Stimulated activated CD4-positive, alpha-beta T cell treated with anti-CD3 and anti-CD28 coated beads, Interleukin-1b, Interleukin-23, amount 100 ng/mL, for 4 hours (primary cell): ENCODE data around the gene C1orf210.

Experiments
- DNase-seq, 2 donors: peaks; one replicate each; pipeline ENCODE4 v3.0.0-alpha.2; 2020; ENCODE audit warnings: low read depth in 2 of 2

C1orf210 gene

DNA sequence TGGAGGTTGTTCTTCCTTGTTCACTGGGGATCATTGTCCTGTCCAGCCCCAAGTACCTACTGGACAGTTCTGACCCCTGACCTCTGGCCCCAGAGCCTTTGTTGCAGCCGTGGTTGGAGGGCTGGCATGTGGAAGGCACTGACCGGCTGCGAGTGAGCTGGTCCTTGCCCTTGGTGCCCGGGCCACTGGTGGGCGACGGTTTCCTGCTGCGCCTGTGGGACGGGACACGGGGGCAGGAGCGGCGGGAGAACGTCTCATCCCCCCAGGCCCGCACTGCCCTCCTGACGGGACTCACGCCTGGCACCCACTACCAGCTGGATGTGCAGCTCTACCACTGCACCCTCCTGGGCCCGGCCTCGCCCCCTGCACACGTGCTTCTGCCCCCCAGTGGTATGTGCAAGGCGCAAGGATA is 26.8 kb upstream of the C1orf210 start:
- DNase-seq, result no peak

- DNase-seq, result no peak
Observed at GRCh38 chr1:43311521-43311920, 26.1 kb upstream of the C1orf210 start.

- no peak for DNase-seq
Observed at GRCh38 chr1:43309405-43310025, 24.1 kb upstream of the C1orf210 start.

DNA sequence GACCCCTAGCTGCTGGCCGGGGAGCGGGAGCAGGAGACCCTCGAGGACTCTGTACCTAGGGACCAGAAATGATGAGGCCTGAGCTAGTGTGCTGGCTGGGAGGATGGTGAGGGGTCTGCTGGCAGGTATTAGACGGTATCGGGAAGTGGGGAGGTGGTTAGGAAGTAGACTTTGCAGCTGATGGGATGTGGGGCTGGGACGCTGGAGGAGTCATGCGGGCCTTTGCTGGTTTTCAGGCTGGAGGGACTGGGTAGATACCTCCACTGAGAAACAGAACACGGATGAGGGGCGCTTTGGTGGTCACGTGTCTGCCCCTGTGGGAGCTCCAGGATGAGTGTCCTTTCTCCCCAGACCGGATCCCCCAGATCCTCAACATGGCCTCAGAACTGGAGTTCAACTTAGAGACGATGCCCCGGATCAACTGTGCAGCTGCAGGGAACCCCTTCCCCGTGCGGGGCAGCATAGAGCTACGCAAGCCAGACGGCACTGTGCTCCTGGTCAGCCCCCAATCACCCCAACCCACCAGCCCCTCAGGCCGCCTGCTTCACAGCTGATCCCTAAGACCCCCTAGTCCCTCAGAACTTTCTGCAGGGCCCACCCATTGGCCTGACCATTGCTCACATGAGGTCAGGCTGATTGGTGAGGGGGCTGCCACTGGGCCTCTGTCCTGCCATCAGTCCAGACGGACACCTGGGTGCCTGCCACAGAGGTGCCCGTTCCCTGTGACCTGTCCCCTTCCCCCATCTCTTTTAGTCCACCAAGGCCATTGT is 23.4 kb upstream of the C1orf210 start:
- DNase-seq, result no peak

GRCh38 chr1:43307458-43308158 is 22.2 kb upstream of the C1orf210 start:
- no peak for DNase-seq

- DNase-seq, result no peak
Observed at GRCh38 chr1:43306688-43307457, 21.5 kb upstream of the C1orf210 start.

DNA sequence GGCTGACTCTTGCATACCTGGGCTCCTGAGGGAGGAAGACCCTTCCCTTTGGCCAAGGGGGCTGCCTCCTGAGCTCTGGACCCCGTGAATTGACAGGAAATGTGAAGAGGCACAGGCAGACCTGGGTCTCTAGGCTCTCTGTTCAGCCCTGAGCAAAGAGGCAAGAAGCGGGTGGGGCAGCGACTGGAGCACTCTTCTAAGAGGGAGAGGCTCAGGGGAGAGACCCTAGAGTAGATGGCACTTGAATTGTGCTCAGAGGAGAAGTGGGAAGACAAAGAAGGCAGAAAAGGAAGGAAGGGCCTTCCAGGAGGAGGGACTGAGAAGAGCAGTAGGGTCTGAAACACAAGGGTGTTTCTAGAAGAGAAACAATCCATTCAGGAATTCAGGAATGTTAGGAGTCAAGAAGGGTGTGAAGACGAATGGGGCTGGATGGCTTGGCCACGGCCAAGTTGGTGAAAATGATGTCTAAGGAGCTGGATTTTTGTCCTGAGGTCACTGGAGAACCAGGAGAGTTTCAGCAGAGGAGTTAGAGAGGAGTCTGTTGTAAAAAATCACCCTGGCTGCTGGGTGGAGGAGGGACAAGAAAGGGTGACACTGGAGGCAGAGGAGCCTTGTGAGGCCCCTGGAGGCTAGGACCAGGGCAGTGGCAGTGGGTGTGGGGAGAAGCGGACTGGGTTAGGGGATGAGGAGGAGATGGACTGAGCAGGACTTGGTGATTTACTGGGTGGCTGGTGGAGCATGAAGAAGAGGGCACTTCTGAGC is 20.7 kb upstream of the C1orf210 start:
- DNase-seq, result no peak

- no peak for DNase-seq
Observed at GRCh38 chr1:43305461-43305860, 20.1 kb upstream of the C1orf210 start.

GRCh38 chr1:43304771-43305300 is 19.5 kb upstream of the C1orf210 start:
- no peak for DNase-seq

DNA sequence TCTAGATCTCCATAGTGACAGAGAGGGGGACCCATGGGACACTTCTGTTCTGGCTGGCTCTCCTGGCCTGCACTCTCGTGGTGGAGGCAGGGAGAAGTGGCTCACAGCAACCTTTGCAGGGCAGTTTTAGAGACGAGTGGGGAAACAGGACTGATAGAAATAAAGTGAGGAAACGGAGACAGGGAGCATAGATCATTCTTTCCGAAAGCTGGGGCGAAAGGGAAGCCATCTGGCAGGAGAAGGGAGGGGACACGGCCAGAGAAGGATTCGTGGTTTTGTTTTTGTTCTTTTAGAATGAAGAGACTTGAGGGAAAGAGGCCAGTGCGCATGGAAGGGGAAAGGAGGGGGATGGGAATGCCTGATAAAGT is 18.9 kb upstream of the C1orf210 start:
- no peak for DNase-seq

GRCh38 chr1:43303471-43304313 is 18.3 kb upstream of the C1orf210 start:
- DNase-seq, result no peak

- DNase-seq, result no peak
Observed at GRCh38 chr1:43302721-43303470, 17.5 kb upstream of the C1orf210 start.

DNA sequence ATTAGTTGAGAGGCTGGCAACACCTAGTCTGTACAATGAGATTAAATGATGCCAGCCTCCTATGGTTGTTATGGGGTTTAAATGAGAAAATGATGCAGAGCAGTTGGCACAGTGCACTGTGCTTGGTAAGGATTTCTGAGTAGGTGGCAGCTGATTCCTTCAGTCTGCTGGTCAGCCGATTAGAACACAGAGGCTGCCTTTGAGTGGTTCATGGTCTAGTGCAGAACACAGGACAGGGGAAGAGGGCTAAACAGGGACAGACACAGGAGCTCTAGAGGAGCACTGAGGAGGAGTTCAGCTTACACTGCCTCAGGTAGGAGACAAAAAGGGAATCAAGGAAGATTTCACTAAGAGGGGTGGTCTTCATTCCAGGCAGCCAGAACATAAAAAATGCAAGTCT is 16.8 kb upstream of the C1orf210 start:
- no peak for DNase-seq

DNA sequence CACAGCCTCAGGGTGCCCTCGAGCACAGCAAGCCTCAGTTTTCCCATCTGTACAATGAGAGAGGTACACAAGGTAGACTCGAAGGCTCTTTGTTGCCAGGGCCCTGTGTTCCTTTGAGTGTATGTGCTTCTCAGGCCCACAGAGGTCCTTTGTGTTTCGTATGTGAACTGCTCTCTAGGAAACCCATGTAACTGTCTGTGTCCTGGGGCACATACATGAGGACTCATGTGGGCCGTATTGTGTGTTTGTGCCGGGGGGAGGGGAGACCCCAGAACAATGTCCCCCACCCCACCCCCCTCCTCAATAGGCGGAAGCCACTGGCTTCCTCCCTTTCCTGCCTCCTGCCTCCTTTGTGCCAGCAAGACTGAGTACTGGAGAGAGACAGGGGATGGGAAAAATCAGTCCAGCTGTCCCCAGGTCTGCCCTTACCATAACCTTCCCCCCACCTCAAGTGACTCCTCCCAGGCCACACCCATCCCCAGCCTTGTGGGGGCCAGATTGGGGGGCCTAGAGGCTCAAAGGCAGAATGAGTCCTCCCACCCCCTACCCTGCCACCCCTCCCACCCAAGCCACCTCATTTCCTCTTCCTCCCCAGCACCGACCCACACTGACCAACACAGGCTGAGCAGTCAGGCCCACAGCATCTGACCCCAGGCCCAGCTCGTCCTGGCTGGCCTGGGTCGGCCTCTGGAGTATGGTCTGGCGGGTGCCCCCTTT is 15.2 kb upstream of the C1orf210 start, which contains the start of gene TIE1:
Gene TIE1, plus strand, starts transcription at position 605 of the 717 bp plus-strand sequence. Its CDS starts 90 bp downstream, at position 695.
- no peak for DNase-seq

DNA sequence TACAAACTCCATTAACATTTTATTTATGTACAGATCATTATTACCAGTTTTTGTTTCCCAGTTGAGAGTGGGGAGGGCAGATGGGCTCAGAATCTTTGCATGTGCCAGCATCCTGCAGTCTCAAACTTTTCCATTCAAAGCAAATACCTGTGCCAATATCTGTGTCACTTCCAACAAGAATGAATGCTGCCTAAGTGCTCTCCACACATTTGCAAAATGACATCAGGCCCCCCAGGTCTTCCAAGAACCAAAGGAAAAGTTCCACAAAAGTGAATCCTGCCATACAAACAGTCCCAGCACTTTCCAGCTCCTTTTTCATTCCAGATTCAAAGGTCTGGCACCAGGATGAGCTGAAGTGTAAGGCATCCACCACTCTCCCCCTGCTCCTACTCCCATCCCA is 13.7 kb upstream of the C1orf210 start:
- no peak for DNase-seq

DNA sequence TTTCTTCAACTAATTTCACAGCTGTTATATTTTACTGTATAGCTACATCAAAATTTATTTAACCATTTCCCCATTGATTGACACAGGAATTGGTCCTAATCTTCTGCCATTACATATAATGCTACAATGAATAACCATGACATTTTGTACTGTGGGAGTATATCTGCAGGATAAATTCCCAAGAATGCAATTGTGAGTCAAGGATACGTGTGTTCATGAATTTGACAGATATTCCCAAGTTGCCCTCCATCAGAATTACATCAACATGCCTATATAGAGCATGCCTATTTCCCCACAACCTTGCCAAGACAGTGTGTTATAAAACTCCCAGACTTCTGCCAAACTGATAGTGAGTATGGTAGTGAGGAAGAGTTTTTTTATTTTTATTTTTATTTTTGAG is 12.7 kb upstream of the C1orf210 start:
- DNase-seq, result no peak

DNA sequence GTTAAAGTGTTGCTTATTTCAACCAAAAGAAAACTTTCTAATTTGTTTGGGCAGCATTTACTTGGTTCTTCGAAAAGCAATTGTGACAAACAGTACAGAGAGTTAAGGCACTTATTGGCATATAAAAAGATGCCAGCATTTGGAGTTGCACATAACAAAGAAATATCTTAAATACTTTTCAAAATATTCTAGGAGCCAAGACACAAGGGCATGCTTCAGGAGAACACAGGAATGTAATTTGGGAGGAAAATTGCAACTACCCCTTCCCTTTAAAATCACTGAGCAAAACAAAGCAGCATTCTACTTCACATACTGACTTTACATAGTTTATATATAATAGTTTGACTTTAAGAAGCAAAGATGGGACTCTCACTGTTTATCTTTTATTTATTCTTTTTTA is 10.8 kb upstream of the C1orf210 start:
- DNase-seq, result no peak

GRCh38 chr1:43294761-43295160 is 9.4 kb upstream of the C1orf210 start:
- no peak for DNase-seq
